Measurements from ENCODE around the gene RPS6KA3.

DNA sequence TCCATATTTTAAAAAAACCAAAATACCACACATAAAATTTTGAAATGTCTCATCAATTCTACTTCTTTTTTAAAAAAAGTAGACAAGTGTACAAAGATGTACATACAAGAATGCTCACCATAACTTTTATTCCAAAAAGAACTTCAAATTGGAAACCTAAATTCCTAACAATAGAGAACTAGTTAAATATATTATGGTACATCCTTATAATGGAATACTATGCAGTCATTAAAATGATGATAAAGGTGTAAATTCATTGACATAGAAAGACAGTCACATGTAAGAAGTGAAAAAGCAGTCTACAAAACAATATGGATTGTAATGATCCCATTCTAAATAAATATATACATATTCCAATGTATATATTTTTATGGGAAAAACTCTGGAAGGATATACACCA lies 31.0 kb downstream of the RPS6KA3 start:
- TF ChIP-seq, protein P1, sequence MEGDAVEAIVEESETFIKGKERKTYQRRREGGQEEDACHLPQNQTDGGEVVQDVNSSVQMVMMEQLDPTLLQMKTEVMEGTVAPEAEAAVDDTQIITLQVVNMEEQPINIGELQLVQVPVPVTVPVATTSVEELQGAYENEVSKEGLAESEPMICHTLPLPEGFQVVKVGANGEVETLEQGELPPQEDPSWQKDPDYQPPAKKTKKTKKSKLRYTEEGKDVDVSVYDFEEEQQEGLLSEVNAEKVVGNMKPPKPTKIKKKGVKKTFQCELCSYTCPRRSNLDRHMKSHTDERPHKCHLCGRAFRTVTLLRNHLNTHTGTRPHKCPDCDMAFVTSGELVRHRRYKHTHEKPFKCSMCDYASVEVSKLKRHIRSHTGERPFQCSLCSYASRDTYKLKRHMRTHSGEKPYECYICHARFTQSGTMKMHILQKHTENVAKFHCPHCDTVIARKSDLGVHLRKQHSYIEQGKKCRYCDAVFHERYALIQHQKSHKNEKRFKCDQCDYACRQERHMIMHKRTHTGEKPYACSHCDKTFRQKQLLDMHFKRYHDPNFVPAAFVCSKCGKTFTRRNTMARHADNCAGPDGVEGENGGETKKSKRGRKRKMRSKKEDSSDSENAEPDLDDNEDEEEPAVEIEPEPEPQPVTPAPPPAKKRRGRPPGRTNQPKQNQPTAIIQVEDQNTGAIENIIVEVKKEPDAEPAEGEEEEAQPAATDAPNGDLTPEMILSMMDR (IDR thresholded peaks at IDR 0.05): no peak
- TF ChIP-seq POLR2A (IDR thresholded peaks at IDR 0.05) (no peak), POLR2AphosphoS5 (IDR thresholded peaks at IDR 0.05) (no peak)
